Mucosa of rectum (tissue), 2 donors: ENCODE measurements around the gene ZNF444.

Experiments used
- H3K27ac ChIP-seq, 2 donors: one replicate each; pipeline ENCODE4 v1.7.0; 2013; ENCODE audit warnings: inconsistent platforms in 2 of 2, low read depth in 2 of 2, low read length in 2 of 2
- H3K27me3 ChIP-seq, 2 donors: one replicate each; pipeline ENCODE4 v1.7.0; 2013; ENCODE audit warnings: low read length in 2 of 2; ENCODE audit not compliant: control insufficient read depth in 2 of 2, insufficient read depth in 2 of 2
- H3K36me3 ChIP-seq, 2 donors: one replicate each; pipeline ENCODE4 v1.7.0; 2013; ENCODE audit warnings: low read length in 2 of 2; ENCODE audit not compliant: control insufficient read depth in 2 of 2, insufficient read depth in 2 of 2
- H3K4me1 ChIP-seq, 2 donors: one replicate each; pipeline ENCODE4 v1.7.0; 2013; ENCODE audit warnings: low read length in 2 of 2, mild to moderate bottlenecking in 1 of 2; ENCODE audit not compliant: control insufficient read depth in 2 of 2, insufficient read depth in 2 of 2
- H3K4me3 ChIP-seq, 2 donors: one replicate each; pipeline ENCODE4 v1.7.0; 2013; ENCODE audit warnings: low read length in 2 of 2
- H3K9ac ChIP-seq, 2 donors: one replicate each; pipeline ENCODE4 v1.7.0; 2013; ENCODE audit warnings: low read length in 2 of 2, low read depth in 1 of 2, mild to moderate bottlenecking in 1 of 2
- H3K9me3 ChIP-seq, 2 donors: one replicate each; pipeline ENCODE4 v1.7.0; 2013; ENCODE audit warnings: low read length in 2 of 2; ENCODE audit not compliant: control insufficient read depth in 2 of 2
- donor health status: healthy.
- donor health status: Normal muscosa, but diverticular disease.

ZNF444 gene

GRCh38 chr19:56115490-56115889 lies 25.6 kb upstream of the ZNF444 start:
- H3K4me3 ChIP-seq, result no peak overlapping the region
- H3K27me3 ChIP-seq, result no peaks in the 10 kb centered on the region
- H3K9ac ChIP-seq, result no peak overlapping the region
- H3K9me3 ChIP-seq, result no peaks in the 10 kb centered on the region
- peaks cover 50 to 58% of the 10 kb centered on the region in 2 donors for H3K4me1 ChIP-seq
- H3K27ac ChIP-seq, result no peak overlapping the region
- H3K36me3 ChIP-seq, result peaks cover 7% of the 10 kb centered on the region in 2 donors

DNA sequence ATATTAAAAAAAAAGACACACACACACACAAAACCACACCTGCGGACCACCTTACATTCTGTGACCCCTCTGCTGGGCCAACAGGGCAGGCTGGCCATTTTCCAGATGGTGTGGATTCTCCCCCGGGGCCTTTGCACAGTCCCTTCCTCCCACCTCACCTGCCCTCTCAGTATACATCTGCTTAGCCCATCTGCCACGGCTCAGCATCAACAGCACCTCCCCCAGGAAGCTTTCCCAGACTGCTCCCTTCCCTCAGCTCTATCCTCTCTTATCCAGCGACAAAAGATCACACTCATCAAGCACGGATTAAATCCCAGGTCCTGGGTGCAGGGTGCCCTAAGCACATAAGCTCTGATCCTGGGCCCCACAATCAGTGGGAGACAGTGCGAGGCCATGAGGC lies 24.5 kb upstream of the ZNF444 start:
- Histone ChIP-seq H3K27ac (no peak overlapping the region), H3K4me3 (no peak overlapping the region), H3K27me3 (no peaks in the 10 kb centered on the region), H3K4me1 (peaks cover 39 to 47% of the 10 kb centered on the region in 2 donors), H3K36me3 (peaks cover 7% of the 10 kb centered on the region in 2 donors), H3K9ac (no peak overlapping the region), H3K9me3 (no peaks in the 10 kb centered on the region)

DNA sequence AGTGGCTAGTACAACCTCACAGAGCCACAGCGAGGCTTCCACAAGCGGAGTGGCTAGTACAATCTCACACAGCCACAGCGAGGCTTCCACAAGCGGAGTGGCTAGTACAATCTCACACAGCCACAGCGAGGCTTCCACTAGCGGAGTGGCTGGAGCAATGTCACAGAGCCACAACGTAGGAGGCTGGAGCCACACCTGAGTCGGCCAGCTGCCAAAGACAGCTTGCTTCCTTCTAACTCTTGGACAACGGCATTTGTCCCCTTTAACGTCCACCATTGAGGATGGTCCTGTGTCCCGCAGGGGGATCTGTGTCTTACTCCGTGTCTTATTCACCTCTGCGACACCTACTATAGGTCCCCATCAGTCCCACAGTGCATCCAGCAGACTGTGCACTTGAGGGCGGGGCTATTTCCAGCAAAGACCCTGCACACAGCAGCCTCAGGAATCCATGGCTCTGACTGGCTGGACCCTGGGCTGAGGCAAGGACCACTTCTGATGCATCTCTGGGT lies 23.7 kb upstream of the ZNF444 start:
- no peaks in the 10 kb centered on the region for H3K9me3 ChIP-seq
- H3K4me3 ChIP-seq, result no peak overlapping the region
- no peak overlapping the region for H3K9ac ChIP-seq
- peak overlapping the region in 1 of 2 donors; percentile 34 for H3K27ac ChIP-seq
- no peaks in the 10 kb centered on the region for H3K27me3 ChIP-seq
- peaks cover 7% of the 10 kb centered on the region in 2 donors for H3K36me3 ChIP-seq
- peaks cover 38 to 44% of the 10 kb centered on the region in 2 donors for H3K4me1 ChIP-seq

DNA sequence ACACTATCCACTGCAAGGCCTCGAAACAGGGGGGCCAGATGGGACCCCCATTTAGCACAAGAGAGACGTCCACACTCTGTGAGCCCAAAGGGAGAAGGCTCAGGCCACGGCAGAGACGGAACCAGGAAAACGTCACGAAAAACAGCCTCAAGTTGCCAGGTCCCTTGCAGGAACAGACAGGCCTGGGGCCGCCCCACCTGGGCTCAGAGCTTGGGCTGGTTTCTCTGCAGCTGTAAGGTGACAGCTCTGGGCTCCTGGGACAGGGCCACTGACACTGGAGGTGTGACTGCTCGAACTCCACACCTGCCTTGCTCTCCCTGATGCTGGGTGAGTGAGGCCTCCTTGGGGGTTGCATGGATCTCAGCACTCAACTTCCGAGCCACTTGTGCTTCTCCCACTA lies 23.2 kb upstream of the ZNF444 start:
- Histone ChIP-seq H3K9ac (no peak overlapping the region), H3K36me3 (peaks cover 7% of the 10 kb centered on the region in 2 donors), H3K27me3 (no peaks in the 10 kb centered on the region), H3K4me1 (peaks cover 38 to 42% of the 10 kb centered on the region in 2 donors), H3K4me3 (no peak overlapping the region), H3K27ac (peak overlapping the region in 1 of 2 donors; percentile 34), H3K9me3 (no peaks in the 10 kb centered on the region)

GRCh38 chr19:56118666-56119581 lies 22.2 kb upstream of the ZNF444 start:
- peaks cover 35 to 38% of the 10 kb centered on the region in 2 donors for H3K4me1 ChIP-seq
- peak overlapping the region; percentile 77 to 81 for H3K4me3 ChIP-seq
- H3K9ac ChIP-seq, result peak overlapping the region; percentile 77 to 82
- H3K27me3 ChIP-seq, result no peaks in the 10 kb centered on the region
- H3K27ac ChIP-seq, result peak overlapping the region; percentile 93 to 94
- no peaks in the 10 kb centered on the region for H3K9me3 ChIP-seq
- peaks cover 4 to 7% of the 10 kb centered on the region in 2 donors for H3K36me3 ChIP-seq

GRCh38 chr19:56119582-56119978 lies 21.5 kb upstream of the ZNF444 start:
- H3K4me3 ChIP-seq, result peak overlapping the region; percentile 77 to 81
- peak overlapping the region; percentile 77 to 82 for H3K9ac ChIP-seq
- H3K9me3 ChIP-seq, result no peaks in the 10 kb centered on the region
- H3K27me3 ChIP-seq, result no peaks in the 10 kb centered on the region
- H3K27ac ChIP-seq, result peak overlapping the region; percentile 93 to 94
- H3K36me3 ChIP-seq, result peaks cover 4 to 7% of the 10 kb centered on the region in 2 donors
- peaks cover 35 to 38% of the 10 kb centered on the region in 2 donors for H3K4me1 ChIP-seq

- Histone ChIP-seq H3K4me1 (peaks cover 35 to 38% of the 10 kb centered on the region in 2 donors), H3K27ac (peak overlapping the region; percentile 93 to 94), H3K9me3 (no peaks in the 10 kb centered on the region), H3K36me3 (peaks cover 4 to 7% of the 10 kb centered on the region in 2 donors), H3K4me3 (peak overlapping the region; percentile 77 to 81), H3K9ac (peak overlapping the region; percentile 77 to 82), H3K27me3 (no peaks in the 10 kb centered on the region)
Measured at GRCh38 chr19:56120002-56120370, 21.1 kb upstream of the ZNF444 start.

DNA sequence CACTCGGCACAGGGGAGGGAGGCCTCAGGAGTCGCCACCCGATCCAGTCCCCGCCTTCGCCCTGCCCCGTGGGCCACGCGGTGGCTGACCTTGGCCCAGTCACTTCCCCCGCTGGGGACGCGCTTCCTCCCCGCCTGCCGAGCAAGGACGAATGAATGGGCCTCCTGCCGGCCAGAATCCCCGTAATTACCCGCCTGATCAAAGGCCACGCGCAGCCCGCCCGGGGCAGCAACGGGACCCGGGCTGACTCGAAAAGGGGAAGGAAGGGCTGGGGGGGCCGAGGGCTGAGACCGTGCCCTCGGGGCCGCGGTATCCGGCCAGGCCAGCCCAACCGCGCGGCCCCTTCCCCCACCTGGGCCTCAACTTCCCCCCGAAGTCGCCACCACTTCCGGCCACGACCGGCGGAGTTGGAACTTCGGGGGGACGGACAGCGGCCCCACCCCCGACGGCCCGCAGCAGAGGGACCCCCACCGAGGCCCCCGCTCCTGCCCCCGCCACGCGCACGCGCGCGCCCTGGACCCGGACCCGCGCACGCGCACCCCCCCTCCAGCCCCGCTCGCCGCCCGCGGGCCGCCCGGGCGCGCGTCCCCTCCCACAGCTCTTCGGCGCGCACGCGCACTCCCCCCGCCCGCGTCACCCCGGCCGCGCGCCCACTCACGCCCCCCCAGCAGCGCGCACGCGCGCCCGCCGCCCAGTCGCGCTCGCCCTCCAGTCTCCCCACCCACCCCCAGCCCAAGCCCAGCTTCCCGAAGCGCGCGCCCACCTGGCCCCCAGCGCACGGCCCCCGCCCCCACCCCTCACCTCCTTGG lies 20.5 kb upstream of the ZNF444 start:
- H3K9me3 ChIP-seq, result no peaks in the 10 kb centered on the region
- H3K36me3 ChIP-seq, result peaks cover 4 to 7% of the 10 kb centered on the region in 2 donors
- peak overlapping the region; percentile 77 to 82 for H3K9ac ChIP-seq
- H3K4me1 ChIP-seq, result peaks cover 35 to 38% of the 10 kb centered on the region in 2 donors
- peak overlapping the region; percentile 77 to 81 for H3K4me3 ChIP-seq
- H3K27me3 ChIP-seq, result no peaks in the 10 kb centered on the region
- peak overlapping the region; percentile 93 to 94 for H3K27ac ChIP-seq

DNA sequence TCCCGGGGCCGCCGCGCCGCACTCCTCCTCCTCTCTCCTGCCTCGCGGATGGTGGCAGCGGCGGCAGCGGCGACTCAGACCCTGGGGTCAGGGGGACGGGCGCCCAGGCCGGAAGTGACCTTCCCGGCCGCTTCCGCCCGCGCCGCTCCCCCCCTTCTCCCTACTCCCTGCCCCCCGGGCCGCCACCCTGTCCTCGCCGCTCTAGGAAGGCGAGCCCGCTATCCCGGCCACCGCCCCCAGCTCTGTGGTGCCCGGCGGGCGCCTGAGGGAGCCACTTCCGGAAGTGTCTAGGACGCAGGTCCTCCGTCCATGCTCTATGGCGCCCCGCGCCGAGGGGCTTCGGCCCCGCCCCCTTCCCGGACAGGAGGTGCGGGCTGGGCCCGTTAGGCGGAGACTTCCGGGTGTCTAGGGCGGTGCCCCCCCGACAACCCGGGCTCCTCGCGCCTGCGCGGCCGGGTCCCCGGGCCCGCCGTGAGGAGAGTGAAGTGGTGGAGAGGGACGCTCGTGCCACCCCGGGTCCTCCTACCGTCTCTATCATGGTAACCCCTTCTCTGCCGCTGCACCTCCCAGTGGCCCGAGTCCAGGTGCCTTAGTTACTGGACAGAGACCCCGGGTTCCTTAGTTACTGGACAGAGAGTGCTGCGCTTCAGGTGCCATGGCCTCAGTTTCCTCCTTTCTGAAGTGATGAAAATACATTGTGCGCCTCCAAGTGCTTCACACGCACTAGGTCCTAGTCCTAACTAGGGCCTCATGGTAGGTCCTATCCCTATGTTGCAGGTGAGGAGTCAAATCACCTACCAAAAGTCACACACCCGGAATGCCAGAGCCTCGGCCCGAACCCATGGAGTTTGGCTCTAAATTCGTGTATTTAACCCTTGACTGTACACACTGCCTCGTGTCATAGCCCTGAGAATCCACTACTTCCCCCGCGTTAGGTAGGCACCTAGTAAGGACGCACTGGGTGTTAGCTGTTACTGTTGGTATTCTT lies 19.6 kb upstream of the ZNF444 start, which contains the start of gene ZNF787:
TSS of gene ZNF787 (minus strand) at position 116 of the 988 bp plus-strand sequence. CDS start 18,078 bp downstream, outside the sequence.
- peak within 1 kb of the TSS; percentile 81 to 83 for H3K4me3 ChIP-seq
- peaks cover 4 to 7% of the 10 kb centered on the region in 2 donors for H3K36me3 ChIP-seq
- peak within 1 kb of the TSS; percentile 93 to 94 for H3K27ac ChIP-seq
- peaks cover 39 to 43% of the 10 kb centered on the region in 2 donors for H3K4me1 ChIP-seq
- no peaks in the 10 kb centered on the region for H3K27me3 ChIP-seq
- no peaks in the 10 kb centered on the region for H3K9me3 ChIP-seq
- peak within 1 kb of the TSS; percentile 77 to 82 for H3K9ac ChIP-seq
